ENCODE results near the gene LONRF2.
A peak's percentile ranks its signal among the peaks of the same experiment; 100 is the strongest.
"Not testable (repeated sequence)": the region's sequence is repeated elsewhere in the genome, so short reads cannot be mapped to it uniquely, and the experiment has no call there.

The LONRF2 gene

DNA sequence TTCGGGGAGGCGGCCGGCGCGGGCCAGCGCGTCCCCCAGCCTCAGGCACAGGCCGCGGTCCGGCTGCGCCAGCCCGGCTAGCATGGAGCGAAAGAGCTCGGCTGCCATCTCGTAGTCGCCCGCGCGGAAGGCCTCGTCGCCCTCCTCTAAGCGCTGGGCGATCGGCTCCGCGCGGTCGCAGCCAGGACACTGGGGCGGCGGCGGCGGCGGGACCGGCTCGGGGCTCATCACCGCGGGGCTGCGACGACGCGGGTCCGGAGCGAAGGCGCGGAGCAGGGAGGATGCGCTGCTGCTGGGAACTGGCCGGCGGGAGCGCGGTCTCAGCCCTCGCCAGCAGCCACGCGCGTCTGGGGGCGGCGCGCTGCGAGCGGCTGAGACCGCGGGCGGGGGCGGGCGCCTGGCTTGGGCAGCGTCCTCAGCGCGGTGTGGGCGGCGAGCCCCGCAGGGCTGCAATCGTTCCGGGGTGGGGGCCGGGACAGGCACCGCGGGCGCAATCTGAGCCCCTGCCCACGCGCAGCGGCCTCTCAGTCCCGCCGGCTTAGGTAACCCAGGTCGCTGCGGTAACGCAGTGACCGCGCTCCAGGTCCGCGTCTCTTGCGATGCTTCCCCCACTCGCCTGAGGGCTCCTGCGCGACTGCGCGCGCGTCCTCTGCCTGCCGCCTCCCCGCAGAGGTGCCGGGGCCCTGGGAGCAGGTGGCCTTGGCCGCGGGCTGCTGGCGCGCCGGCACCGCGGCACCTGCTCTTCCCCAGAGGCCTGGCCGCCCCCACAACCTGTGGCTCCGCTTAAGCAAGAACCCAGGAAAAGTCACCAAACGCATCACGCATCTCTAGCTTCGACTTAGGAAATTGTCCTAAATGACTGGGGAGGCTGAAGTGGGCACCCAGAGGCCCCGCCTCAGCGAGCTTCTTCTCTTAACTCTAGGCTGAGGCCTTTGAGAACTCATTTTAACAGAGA is at the start of gene LONRF2:
Gene LONRF2 (minus strand): TSS at position 636 of the 955 bp plus-strand sequence. CDS start 408 bp downstream, at position 228.
- H3K4me3 ChIP-seq (ENCODE audit: low read depth, low read length): peak within 1 kb of the TSS; percentile 69

DNA sequence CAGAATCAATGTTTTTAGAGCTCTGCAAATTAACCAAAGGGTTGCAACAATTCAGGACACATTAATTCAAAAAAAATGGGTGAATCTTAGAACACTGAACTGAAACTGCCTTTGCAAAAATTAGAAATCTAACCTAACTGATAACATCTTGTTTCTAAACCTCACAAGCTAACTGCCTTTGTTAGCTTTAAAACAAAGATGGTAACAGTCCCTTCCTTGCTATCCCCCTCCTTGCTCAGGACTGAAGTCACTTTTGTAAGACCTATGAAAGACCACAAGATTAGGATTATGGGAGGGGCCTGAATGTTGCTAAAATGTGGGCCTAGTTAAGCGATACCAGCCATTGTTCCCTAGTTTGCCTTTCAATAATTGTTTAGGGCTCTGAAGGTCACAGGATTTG is 44.9 kb upstream of the LONRF2 start:
- no peaks in the 10 kb centered on the region for H3K9me3 ChIP-seq (ENCODE audit: control insufficient read depth, low read length)
- H3K27me3 ChIP-seq (ENCODE audit: control insufficient read depth, insufficient read depth, low read length): no peaks in the 10 kb centered on the region
- H3K36me3 ChIP-seq (ENCODE audit: control insufficient read depth, insufficient read depth, low read length): no peaks in the 10 kb centered on the region
- H3K79me2 ChIP-seq: no peaks in the 10 kb centered on the region
- no peak overlapping the region for H3K9ac ChIP-seq
- no peak overlapping the region for H3K4me3 ChIP-seq (ENCODE audit: low read depth, low read length)
- TF ChIP-seq, protein P1, sequence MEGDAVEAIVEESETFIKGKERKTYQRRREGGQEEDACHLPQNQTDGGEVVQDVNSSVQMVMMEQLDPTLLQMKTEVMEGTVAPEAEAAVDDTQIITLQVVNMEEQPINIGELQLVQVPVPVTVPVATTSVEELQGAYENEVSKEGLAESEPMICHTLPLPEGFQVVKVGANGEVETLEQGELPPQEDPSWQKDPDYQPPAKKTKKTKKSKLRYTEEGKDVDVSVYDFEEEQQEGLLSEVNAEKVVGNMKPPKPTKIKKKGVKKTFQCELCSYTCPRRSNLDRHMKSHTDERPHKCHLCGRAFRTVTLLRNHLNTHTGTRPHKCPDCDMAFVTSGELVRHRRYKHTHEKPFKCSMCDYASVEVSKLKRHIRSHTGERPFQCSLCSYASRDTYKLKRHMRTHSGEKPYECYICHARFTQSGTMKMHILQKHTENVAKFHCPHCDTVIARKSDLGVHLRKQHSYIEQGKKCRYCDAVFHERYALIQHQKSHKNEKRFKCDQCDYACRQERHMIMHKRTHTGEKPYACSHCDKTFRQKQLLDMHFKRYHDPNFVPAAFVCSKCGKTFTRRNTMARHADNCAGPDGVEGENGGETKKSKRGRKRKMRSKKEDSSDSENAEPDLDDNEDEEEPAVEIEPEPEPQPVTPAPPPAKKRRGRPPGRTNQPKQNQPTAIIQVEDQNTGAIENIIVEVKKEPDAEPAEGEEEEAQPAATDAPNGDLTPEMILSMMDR (IDR thresholded peaks at IDR 0.05): no peak
- H2AFZ ChIP-seq: no peak overlapping the region
- H3K27ac ChIP-seq: no peak overlapping the region
- no peaks in the 10 kb centered on the region for H3K4me1 ChIP-seq
- H3K4me2 ChIP-seq (ENCODE audit: low read length): no peak overlapping the region

More for the DNA sequence above, at the start of gene LONRF2:
- H3K9me3 ChIP-seq (ENCODE audit: control insufficient read depth, low read length): no peaks in the 10 kb centered on the region
- no peaks in the 10 kb centered on the region for H3K36me3 ChIP-seq (ENCODE audit: control insufficient read depth, insufficient read depth, low read length)
- peak within 1 kb of the TSS; percentile 86 for H3K4me2 ChIP-seq (ENCODE audit: low read length)
- no peak within 1 kb of the TSS for H3K9ac ChIP-seq
- TF ChIP-seq, protein P1 (IDR thresholded peaks at IDR 0.05): no peak
- peak within 1 kb of the TSS; percentile 96 for H2AFZ ChIP-seq
- H3K27me3 ChIP-seq (ENCODE audit: control insufficient read depth, insufficient read depth, low read length): no peaks in the 10 kb centered on the region
- no peaks in the 10 kb centered on the region for H3K4me1 ChIP-seq
- H3K79me2 ChIP-seq: peaks cover 14% of the 10 kb centered on the region
- peak within 1 kb of the TSS; percentile 68 for H3K27ac ChIP-seq

GRCh38 chr2:100365434-100365833 is 43.1 kb upstream of the LONRF2 start:
- Histone ChIP-seq H3K4me1 (no peaks in the 10 kb centered on the region), H3K4me3 (ENCODE audit: low read depth, low read length) (no peak overlapping the region), H3K79me2 (no peaks in the 10 kb centered on the region), H3K27me3 (ENCODE audit: control insufficient read depth, insufficient read depth, low read length) (no peaks in the 10 kb centered on the region), H3K36me3 (ENCODE audit: control insufficient read depth, insufficient read depth, low read length) (no peaks in the 10 kb centered on the region), H3K9ac (no peak overlapping the region), H2AFZ (no peak overlapping the region), H3K27ac (no peak overlapping the region), H3K9me3 (ENCODE audit: control insufficient read depth, low read length) (no peaks in the 10 kb centered on the region), H3K4me2 (ENCODE audit: low read length) (no peak overlapping the region)
- TF ChIP-seq, protein P1 (IDR thresholded peaks at IDR 0.05): no peak

GRCh38 chr2:100362269-100362668 is 40.0 kb upstream of the LONRF2 start:
- H3K4me2 ChIP-seq (ENCODE audit: low read length); H3K27ac ChIP-seq; H3K79me2 ChIP-seq; H3K36me3 ChIP-seq (ENCODE audit: control insufficient read depth, insufficient read depth, low read length); H3K4me3 ChIP-seq (ENCODE audit: low read depth, low read length); H2AFZ ChIP-seq; H3K9me3 ChIP-seq (ENCODE audit: control insufficient read depth, low read length); H3K4me1 ChIP-seq; H3K27me3 ChIP-seq (ENCODE audit: control insufficient read depth, insufficient read depth, low read length); H3K9ac ChIP-seq: not testable (repeated sequence)

DNA sequence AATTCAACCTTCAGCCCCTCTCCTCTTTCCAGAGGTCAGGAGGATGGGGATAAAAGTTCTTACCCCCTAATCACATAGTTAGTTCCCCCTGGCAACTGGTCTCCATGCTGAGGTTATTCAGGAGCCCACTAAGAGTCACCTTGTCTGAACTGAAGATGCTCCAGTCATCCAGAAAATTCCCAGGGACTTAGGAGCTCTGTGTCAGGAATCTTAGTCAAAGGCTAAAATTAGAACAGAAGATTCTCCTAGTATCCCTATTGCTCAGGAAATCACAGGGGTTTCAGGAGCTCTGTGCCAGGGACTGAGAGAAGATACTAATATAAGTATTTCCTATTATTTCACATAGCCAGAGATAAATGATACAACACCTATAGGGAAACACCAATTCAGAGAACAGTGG is 37.3 kb upstream of the LONRF2 start:
- Histone ChIP-seq H2AFZ (no peak overlapping the region), H3K36me3 (ENCODE audit: control insufficient read depth, insufficient read depth, low read length) (no peaks in the 10 kb centered on the region), H3K27ac (no peak overlapping the region), H3K4me2 (ENCODE audit: low read length) (no peak overlapping the region), H3K4me1 (no peaks in the 10 kb centered on the region), H3K4me3 (ENCODE audit: low read depth, low read length) (no peak overlapping the region), H3K9ac (no peak overlapping the region), H3K79me2 (no peaks in the 10 kb centered on the region), H3K27me3 (ENCODE audit: control insufficient read depth, insufficient read depth, low read length) (no peaks in the 10 kb centered on the region), H3K9me3 (ENCODE audit: control insufficient read depth, low read length) (no peaks in the 10 kb centered on the region)
- TF ChIP-seq, protein P1 (IDR thresholded peaks at IDR 0.05): no peak
